NCI-H128 (cell line): ENCODE measurements around the gene ALKBH8.
"Not testable (repeated sequence)": the region's sequence is repeated elsewhere in the genome, so short reads cannot be mapped to it uniquely, and the experiment has no call there.

ENCODE experiments used
- DNase-seq: peaks from one replicate; lab custom pipeline; 2025; ENCODE audit not compliant: unreplicated experiment; lab: John Stamatoyannopoulos, UW

ALKBH8 gene

DNA sequence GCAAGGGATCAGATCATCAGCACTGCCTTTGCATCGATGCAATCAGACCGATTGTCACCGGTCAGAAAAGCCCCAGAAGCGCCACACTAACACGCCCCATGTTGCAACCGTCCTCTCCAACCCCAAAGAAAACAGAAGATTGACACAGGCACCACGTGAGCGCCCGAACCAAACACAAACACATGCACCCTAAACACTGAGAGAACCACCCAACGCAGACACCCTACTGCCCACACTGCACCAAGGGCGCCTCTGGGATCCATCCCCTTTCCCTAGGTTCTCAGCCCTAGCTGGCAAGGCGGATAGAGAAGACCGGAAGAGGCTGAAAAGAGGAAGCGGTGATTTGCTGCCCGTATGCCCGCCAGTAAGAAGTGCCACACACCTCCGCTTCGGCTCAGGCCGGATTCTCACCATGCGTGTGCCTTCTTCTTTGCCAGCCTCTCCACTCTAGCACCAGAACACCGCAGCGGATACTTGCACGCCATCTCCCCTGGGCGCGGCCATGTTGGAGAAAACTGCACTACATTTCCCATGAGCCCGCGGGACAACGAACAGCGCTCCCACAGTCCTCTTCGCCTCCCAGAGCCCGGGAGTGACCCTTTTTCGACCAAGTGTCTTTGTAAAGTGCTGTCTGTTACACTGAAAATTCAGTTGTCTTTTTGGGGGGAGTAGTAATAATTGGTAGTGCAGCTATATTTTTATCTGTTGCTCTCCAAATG, at the start of gene ALKBH8:
Gene ALKBH8 (minus strand): TSS at position 517 of the 719 bp plus-strand sequence. CDS start 4,842 bp downstream, outside the sequence.
- no peak for DNase-seq

GRCh38 chr11:107612445-107612844, 46.9 kb upstream of the ALKBH8 start:
- no peak for DNase-seq

- DNase-seq: no peak
Observed at GRCh38 chr11:107609400-107610218, 44.1 kb upstream of the ALKBH8 start.

DNA sequence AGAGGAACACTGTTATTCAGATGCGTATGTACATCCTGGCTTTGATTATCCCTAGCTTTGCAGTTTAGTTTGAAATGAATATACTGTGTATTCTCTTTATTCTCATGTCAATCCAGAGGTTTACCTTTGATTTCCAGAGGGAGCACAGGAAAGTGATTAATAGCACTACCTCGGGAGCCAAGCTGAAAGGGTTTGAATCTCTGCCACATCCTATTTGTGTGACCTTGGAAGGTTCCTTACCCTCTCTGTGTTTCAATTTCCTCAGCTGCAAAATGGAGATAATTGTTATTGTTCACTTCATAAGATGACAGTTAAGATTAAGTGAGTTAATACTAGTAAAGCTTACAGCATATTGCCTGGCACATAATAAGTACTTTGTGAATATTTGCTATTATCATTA, 43.3 kb upstream of the ALKBH8 start:
- DNase-seq: no peak

GRCh38 chr11:107606141-107606540, 40.6 kb upstream of the ALKBH8 start:
- no peak for DNase-seq

GRCh38 chr11:107605061-107606006, 39.8 kb upstream of the ALKBH8 start:
- DNase-seq: no peak

DNA sequence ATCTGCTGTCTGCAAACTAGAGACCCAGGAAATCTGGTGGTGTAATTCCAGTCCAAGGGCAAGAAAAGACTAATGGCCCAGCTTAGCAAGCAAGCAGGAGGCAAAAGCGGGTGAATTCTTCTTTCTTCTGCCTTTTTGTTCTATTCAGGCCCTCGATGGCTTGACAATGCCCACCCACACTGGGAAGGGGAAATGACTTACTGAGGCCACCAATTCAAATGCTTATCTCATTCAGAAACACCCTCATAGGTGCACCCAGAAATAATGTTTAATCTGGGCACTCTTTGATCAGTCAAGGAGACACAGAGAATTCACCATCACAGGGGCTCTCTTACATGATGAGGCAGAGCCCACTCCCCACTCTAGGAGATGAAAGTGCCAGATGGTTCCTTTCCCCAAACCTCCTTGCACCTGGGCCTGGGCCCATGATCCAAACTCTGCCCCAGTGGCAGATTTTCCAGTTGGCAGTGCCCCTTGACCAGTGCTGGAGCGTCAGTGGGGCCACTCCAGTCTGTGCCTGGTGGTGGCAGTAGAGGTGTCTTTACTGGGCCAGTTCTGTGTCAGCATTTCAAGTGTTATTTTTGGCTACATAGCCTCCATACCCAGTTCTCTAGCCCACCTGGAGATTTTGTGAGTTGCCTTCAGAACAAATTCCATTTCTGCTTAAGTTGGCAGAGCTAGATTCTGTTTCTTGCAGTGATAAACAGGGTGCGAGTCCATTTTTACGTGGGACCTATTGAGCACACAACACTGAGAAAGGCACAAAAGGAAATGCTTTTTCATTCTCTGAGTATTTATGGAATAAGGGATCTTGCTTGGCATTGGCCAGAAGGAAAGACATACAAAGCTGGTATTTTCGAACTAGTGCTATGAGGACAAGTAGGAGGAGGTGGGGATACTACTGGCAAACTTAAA, 32.9 kb upstream of the ALKBH8 start:
- no peak for DNase-seq

GRCh38 chr11:107594736-107595135, 29.2 kb upstream of the ALKBH8 start:
- DNase-seq: no peak

- DNase-seq: no peak
Observed at GRCh38 chr11:107593951-107594350, 28.4 kb upstream of the ALKBH8 start.

DNA sequence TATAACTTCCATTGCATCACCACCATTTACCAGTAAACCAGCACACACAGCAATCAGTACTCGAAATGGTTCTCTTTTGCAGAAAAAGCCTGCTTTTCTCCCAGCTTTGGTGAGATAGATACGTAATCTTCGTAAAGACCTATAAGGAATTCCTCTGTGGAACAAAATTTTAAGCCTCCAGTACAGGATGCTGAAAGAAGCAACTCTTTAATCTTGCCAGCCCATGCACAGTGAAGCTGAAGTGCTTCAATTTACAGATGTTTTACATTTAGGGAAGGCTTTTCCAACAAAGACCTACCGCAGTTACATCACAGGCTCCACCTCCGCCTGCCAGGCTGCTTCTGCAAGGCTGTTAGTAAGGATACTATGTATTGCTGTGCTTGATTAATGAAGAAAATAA, 27.3 kb upstream of the ALKBH8 start:
- no peak for DNase-seq

GRCh38 chr11:107592231-107592590, 26.7 kb upstream of the ALKBH8 start:
- no peak for DNase-seq

DNA sequence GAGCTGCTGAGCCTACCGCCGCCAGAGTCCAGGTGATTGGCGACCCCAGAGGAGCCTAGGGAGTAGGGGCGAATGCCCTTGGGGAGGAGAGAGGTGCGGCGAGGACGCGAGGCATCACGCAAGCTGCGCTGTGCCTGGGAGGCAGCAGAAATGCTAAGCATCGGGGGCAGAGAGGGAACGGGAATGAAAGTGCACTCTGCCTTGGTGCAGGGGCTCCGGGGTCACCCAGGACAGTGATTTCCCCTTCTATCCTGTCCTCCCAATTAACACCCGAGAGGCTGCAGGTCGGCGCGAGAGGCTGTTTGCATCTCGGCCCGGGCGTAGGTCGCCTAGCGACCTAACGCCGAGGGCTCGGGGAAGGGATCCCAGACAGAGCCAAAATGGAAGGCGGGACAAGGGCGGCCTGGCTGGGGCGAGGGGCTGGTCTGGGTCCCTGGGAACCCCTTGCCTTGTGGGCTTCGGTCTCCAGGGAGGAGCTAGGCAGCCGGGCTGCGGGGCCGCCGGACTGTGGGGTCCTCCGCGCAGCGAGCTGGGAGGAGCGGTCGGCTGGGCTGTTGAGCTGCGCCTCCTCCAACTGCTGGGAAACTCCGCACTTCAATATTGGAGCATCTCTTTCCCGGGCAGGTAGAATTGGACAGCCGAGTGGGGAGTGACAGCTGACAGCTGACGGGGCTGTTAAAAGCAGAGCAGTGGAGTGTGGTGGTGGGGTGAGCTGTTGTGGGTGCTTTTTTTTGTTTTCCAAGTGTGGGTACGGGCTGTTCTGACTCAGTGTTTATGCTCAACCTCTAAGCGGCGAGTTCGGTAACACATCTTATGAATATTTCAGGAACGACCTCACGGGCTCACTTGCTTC, 26.1 kb upstream of the ALKBH8 start:
- DNase-seq: no peak

- no peak for DNase-seq
Observed at GRCh38 chr11:107590460-107591377, 25.2 kb upstream of the ALKBH8 start, which contains the start of gene ELMOD1. Gene ELMOD1, plus strand, starts transcription at chr11:107591147. Its CDS starts 27,043 bp downstream, at chr11:107618190.

- DNase-seq: no peak
Observed at GRCh38 chr11:107587306-107587979, 21.9 kb upstream of the ALKBH8 start.

DNA sequence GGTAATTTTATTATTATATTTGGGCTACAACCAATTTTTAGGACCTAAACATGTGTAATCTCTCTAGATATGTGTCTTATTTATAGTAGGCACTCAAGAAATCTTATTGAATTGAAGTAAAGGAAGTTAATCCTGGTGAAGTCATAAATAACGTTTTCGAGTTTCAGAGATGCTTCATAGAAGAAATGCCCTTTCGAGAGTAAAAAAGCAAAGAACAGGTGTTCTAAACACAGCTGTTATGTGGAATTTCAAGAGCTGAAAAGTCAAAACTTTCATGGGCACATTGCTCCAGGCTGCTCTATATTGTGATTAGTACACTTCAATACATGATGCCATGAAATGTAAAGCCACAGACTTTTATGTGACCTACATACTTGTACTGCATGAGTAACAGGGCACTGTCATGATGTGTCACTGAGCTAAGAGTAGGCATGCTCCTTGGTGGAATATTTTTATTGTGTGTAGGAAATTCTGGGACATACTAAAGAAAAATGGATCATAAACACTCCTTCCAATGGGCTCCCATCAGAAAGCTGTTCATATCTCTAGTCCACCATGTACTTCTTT, 18.2 kb upstream of the ALKBH8 start:
- DNase-seq: no peak

DNA sequence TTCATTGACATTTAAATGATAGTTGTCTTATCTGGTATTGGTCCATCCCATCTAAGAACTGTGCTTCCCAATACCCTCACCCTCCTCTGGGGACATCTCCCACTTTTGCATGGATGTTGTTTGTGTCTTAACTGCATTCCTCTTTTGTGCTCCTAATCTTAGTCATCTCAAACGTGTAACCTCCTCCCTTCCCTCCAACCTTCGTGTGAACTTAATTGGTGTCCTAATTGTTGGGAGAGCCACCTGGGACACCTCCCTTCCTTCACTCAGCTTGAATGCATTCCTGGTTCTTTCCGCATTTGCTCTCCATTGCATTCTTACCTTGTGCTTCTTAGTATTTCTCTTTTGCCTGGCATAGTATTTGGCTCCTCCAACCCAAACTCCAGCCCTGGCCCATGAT, 15.6 kb upstream of the ALKBH8 start:
- no peak for DNase-seq

DNA sequence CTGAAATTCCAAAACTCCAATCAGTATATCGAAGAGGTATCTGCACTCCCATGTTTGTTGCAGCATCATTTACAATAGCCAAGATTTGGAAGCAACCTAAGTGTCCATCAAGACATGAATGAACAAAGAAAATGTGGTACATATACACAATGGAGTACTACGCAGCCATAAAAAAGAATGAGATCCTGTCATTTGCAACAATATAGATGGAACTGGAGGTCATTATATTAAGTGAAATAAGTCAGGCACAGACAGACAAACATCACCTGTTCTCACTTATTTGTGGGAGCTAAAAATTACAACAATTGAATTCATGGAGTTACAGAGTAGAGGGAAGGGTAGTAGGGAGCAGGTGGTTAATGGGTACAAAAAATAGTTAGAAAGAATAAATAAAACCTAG, 13.6 kb upstream of the ALKBH8 start:
- DNase-seq: not testable (repeated sequence)
